HepG2 (cell line): ENCODE measurements around the gene NDOR1. TPM values are rescaled to one million over a fixed set of nuclear protein-coding genes. Genes with fewer than 3 reads are reported as not detected.

Experiments used
- EED ChIP-seq: sonication (generic); formaldehyde crosslinking; IDR thresholded peaks from 2 replicates; pipeline ENCODE4 v1.5.0; 2020; ENCODE audit warnings: mild to moderate bottlenecking, missing genetic modification reagents
- FOXJ3 ChIP-seq: sonication (generic); formaldehyde crosslinking; IDR thresholded peaks from 2 replicates; pipeline ENCODE4 v1.4.0; 2020; ENCODE audit warnings: missing genetic modification reagents, mild to moderate bottlenecking, borderline replicate concordance
- GTF2F1 ChIP-seq: fragments of 150-350 bp; IDR thresholded peaks from 2 replicates; pipeline ENCODE4 v1.6.1; 2014; ENCODE audit warnings: low read length
- HMG20B ChIP-seq: conservative IDR thresholded peaks from 2 replicates; pipeline ENCODE4 v1.6.1; 2016; ENCODE audit warnings: missing genetic modification reagents, missing compliant biosample characterization
- HNF4G ChIP-seq, 2 experiments: sonication (generic) in 1 of 2; formaldehyde crosslinking in 1 of 2; IDR thresholded peaks; 2 replicates each; pipeline versions ENCODE4 v1.4.0 to v1.6.1; 2011 to 2020; ENCODE audit warnings: borderline replicate concordance in 2 of 2, low read depth in 2 of 2, mild to moderate bottlenecking in 2 of 2, low read length in 1 of 2, missing genetic modification reagents in 1 of 2, moderate library complexity in 1 of 2
- NONO ChIP-seq, 2 experiments: fragments of 450-650 bp in 1 of 2; sonication (generic) in 1 of 2; formaldehyde crosslinking in 1 of 2; IDR thresholded peaks in 1 of 2; conservative IDR thresholded peaks in 1 of 2; 2 replicates each; pipeline versions ENCODE4 v1.6.1 to v1.8.0; 2017 to 2022; ENCODE audit warnings: mild to moderate bottlenecking in 1 of 2, missing genetic modification reagents in 1 of 2, moderate library complexity in 1 of 2
- PAWR ChIP-seq: sonication (generic); formaldehyde crosslinking; IDR thresholded peaks from 2 replicates; pipeline ENCODE4 v1.4.0; 2020; ENCODE audit warnings: missing genetic modification reagents, mild to moderate bottlenecking, borderline replicate concordance
- RELA ChIP-seq: sonication (generic); formaldehyde crosslinking; IDR thresholded peaks from 2 replicates; pipeline ENCODE4 v1.4.0; 2020; ENCODE audit warnings: missing genetic modification reagents
- RFXAP ChIP-seq: sonication (generic); formaldehyde crosslinking; IDR thresholded peaks from 2 replicates; pipeline ENCODE4 v1.4.0; 2020; ENCODE audit warnings: missing genetic modification reagents, borderline replicate concordance
- WIZ ChIP-seq: sonication (generic); formaldehyde crosslinking; IDR thresholded peaks from 2 replicates; pipeline ENCODE4 v1.5.1; 2020; ENCODE audit warnings: mild to moderate bottlenecking, missing genetic modification reagents
- ZFP36 ChIP-seq: fragments of 150-350 bp; IDR thresholded peaks from 2 replicates; pipeline ENCODE4 v1.6.1; 2018; ENCODE audit warnings: borderline replicate concordance, low read length, low read depth; ENCODE audit not compliant: partially characterized antibody
- ZMYM4 ChIP-seq: sonication (generic); formaldehyde crosslinking; IDR thresholded peaks from 2 replicates; pipeline ENCODE4 v1.8.1; 2023; ENCODE audit warnings: mild to moderate bottlenecking, missing genetic modification reagents
- ZNF335 ChIP-seq: sonication (generic); formaldehyde crosslinking; IDR thresholded peaks from 2 replicates; pipeline ENCODE4 v1.4.0; 2020; ENCODE audit warnings: missing genetic modification reagents
- ZNF703 ChIP-seq: sonication (generic); formaldehyde crosslinking; IDR thresholded peaks from 2 replicates; pipeline ENCODE4 v1.5.1; 2020; ENCODE audit warnings: missing genetic modification reagents, mild to moderate bottlenecking, moderate library complexity, borderline replicate concordance
- ZSCAN12 ChIP-seq: sonication (generic); formaldehyde crosslinking; IDR thresholded peaks from 2 replicates; pipeline ENCODE4 v1.9.0; 2021; ENCODE audit warnings: mild to moderate bottlenecking, missing genetic modification reagents
- polyA plus RNA-seq, 8 experiments: library from polyadenylated mRNA; depleted of rRNA in 3 of 8; stranded (reverse) in 7 of 8; unstranded in 1 of 8; fragments of >200 nt; fragmentation: Illumina TruSeq in 4 of 8; extraction: Trizol in 4 of 8; gene quantifications; 2 replicates each; pipeline versions ENCODE4 v1.2.1 to v1.2.3, GENCODE V29; 2011 to 2016; ENCODE audit warnings: low read depth in 4 of 8, missing spikeins in 1 of 8, mixed read lengths in 1 of 8; ENCODE audit not compliant: insufficient read depth in 1 of 8
- total RNA-seq, 5 experiments: library from RNA; depleted of rRNA; stranded (reverse); fragments of >200 nt; fragmentation: Illumina TruSeq; extraction: Trizol; gene quantifications; 2 replicates each; pipeline ENCODE4 v1.2.3, GENCODE V29; 2016; ENCODE audit warnings: low read depth in 1 of 5
- TF ChIP-seq, protein P1 (sequence below): IDR thresholded peaks from 2 replicates; pipeline ENCODE4 v1.6.1; 2016
- TF ChIP-seq, protein P2 (sequence below): sonication (generic); formaldehyde crosslinking; IDR thresholded peaks from 2 replicates; pipeline ENCODE4 v1.4.0; 2020; ENCODE audit warnings: missing genetic modification reagents, borderline replicate concordance
- TF ChIP-seq, protein P3 (sequence below): sonication (generic); formaldehyde crosslinking; IDR thresholded peaks from 2 replicates; pipeline ENCODE4 v1.4.0; 2020; ENCODE audit warnings: low read depth, missing genetic modification reagents
- TF ChIP-seq, protein P4 (sequence below): sonication (generic); formaldehyde crosslinking; IDR thresholded peaks from 2 replicates; pipeline ENCODE4 v1.8.1; 2023; ENCODE audit warnings: mild to moderate bottlenecking, inconsistent platforms, moderate library complexity, missing genetic modification reagents, borderline replicate concordance

NDOR1 gene
- total and polyA plus RNA-seq, 2 of the 13 experiments (the other 11 are each of a cell fraction or from before 2014, with no cell fraction given): 3.6 to 8.7 TPM

DNA sequence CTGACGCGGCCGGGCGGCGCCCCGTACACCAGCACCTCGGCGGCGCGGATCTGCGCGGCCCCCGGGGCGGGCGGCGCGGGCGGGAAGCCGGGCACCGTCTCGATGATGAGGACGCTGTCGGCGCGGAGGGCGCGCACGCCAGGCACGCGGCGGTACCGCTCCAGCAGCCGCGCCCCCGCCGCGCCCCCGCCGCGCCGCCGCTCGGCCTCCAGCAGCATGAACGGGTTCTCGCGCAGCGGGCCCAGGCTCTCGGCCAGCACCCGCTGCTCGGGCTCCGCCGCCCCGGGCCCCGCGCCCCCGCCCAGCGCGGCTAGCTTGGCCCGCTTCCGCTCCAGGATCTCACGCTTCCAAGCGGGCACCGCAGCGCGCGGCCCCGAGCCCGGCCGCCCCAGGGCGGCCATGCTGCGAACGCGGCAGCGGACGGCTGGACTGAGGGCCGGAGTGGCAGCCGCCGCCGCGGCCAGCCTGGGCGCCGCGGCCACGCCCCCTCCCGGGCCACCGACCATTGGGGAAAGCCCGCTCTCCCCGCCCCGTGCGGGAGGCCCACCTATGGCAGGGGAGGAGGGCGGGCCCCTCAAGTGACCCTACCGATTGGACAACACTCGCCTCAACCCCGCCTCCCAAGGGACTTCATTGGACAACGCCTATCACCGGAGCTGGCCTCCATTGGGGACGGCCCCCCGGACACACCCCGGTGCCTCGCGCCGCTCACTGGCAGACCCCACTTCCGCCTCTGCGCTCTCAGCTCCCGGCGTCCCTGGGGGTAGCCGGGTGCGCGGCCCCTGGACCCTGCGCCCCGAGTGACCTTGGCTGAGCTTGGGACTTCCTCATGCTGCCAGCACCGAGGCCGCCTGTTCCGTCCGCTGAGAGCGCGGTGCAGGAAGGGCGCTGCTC is 4.9 kb upstream of the NDOR1 start, which contains the start of gene TPRN (continued):
- TF ChIP-seq, protein P1, sequence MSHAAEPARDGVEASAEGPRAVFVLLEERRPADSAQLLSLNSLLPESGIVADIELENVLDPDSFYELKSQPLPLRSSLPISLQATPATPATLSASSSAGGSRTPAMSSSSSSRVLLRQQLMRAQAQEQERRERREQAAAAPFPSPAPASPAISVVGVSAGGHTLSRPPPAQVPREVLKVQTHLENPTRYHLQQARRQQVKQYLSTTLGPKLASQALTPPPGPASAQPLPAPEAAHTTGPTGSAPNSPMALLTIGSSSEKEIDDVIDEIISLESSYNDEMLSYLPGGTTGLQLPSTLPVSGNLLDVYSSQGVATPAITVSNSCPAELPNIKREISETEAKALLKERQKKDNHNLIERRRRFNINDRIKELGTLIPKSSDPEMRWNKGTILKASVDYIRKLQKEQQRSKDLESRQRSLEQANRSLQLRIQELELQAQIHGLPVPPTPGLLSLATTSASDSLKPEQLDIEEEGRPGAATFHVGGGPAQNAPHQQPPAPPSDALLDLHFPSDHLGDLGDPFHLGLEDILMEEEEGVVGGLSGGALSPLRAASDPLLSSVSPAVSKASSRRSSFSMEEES (CRISPR knock-in tag): peak; percentile 66; the same call in 1 of the 2 replicates
- TF ChIP-seq FOXJ3 (CRISPR knock-in tag) (peak; percentile 61; the same call in 1 of the 2 replicates), HNF4G (IDR thresholded peaks at IDR 0.05; ENCODE audit: borderline replicate concordance, low read depth, low read length) (peak; percentile 88), HNF4G (CRISPR knock-in tag; IDR thresholded peaks at IDR 0.05; ENCODE audit: borderline replicate concordance, low read depth) (peak; percentile 94), ZMYM4 (CRISPR knock-in tag) (peak; percentile 48; the same call in 1 of the 2 replicates), ZNF335 (CRISPR knock-in tag) (peak; percentile 82; the same call in 1 of the 2 replicates), ZNF703 (CRISPR knock-in tag) (no peak), WIZ (peak; percentile 89; the same call in 1 of the 2 replicates), HMG20B (0 out of 2 replicates have a peak, but pooled peaks have one; percentile 58), RFXAP (CRISPR knock-in tag) (peak; percentile 79), ZSCAN12 (CRISPR knock-in tag) (peak; percentile 92), PAWR (CRISPR knock-in tag) (no peak), NONO (IDR thresholded peaks at IDR 0.05) (no peak), NONO (CRISPR knock-in tag; conservative IDR thresholded peaks at IDR 0.05) (peak; percentile 94), GTF2F1 (no peak), ZFP36 (no peak), EED (CRISPR knock-in tag) (no peak), RELA (CRISPR knock-in tag) (0 out of 2 replicates have a peak, but pooled peaks have one; percentile 65)
- TF ChIP-seq, protein P2, sequence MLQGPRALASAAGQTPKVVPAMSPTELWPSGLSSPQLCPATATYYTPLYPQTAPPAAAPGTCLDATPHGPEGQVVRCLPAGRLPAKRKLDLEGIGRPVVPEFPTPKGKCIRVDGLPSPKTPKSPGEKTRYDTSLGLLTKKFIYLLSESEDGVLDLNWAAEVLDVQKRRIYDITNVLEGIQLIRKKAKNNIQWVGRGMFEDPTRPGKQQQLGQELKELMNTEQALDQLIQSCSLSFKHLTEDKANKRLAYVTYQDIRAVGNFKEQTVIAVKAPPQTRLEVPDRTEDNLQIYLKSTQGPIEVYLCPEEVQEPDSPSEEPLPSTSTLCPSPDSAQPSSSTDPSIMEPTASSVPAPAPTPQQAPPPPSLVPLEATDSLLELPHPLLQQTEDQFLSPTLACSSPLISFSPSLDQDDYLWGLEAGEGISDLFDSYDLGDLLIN (CRISPR knock-in tag): 0 out of 2 replicates have a peak, but pooled peaks have one; percentile 38
- TF ChIP-seq, protein P3, sequence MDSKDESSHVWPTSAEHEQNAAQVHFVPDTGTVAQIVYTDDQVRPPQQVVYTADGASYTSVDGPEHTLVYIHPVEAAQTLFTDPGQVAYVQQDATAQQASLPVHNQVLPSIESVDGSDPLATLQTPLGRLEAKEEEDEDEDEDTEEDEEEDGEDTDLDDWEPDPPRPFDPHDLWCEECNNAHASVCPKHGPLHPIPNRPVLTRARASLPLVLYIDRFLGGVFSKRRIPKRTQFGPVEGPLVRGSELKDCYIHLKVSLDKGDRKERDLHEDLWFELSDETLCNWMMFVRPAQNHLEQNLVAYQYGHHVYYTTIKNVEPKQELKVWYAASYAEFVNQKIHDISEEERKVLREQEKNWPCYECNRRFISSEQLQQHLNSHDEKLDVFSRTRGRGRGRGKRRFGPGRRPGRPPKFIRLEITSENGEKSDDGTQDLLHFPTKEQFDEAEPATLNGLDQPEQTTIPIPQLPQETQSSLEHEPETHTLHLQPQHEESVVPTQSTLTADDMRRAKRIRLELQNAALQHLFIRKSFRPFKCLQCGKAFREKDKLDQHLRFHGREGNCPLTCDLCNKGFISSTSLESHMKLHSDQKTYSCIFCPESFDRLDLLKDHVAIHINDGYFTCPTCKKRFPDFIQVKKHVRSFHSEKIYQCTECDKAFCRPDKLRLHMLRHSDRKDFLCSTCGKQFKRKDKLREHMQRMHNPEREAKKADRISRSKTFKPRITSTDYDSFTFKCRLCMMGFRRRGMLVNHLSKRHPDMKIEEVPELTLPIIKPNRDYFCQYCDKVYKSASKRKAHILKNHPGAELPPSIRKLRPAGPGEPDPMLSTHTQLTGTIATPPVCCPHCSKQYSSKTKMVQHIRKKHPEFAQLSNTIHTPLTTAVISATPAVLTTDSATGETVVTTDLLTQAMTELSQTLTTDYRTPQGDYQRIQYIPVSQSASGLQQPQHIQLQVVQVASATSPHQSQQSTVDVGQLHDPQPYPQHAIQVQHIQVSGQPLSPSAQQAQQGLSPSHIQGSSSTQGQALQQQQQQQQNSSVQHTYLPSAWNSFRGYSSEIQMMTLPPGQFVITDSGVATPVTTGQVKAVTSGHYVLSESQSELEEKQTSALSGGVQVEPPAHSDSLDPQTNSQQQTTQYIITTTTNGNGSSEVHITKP (CRISPR knock-in tag): peak; percentile 70
- TF ChIP-seq, protein P4, sequence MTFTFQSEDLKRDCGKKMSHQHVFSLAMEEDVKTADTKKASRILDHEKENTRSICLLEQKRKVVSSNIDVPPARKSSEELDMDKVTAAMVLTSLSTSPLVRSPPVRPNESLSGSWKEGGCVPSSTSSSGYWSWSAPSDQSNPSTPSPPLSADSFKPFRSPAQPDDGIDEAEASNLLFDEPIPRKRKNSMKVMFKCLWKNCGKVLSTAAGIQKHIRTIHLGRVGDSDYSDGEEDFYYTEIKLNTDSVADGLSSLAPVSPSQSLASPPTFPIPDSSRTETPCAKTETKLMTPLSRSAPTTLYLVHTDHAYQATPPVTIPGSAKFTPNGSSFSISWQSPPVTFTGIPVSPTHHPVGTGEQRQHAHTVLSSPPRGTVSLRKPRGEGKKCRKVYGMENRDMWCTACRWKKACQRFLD: peak; percentile 76; the same call in 1 of the 2 replicates
